Subcutaneous adipose tissue (tissue), 4 donors: Measurements from ENCODE around the gene ZNF460. TPM values are rescaled to one million over a fixed set of nuclear protein-coding genes. Genes with fewer than 3 reads are reported as not detected.

Experiments used
- CTCF ChIP-seq: fragments of 450-650 bp; IDR thresholded peaks from one replicate; pipeline ENCODE4 v1.5.1; 2016; ENCODE audit warnings: low read depth, mild to moderate bottlenecking, control low read depth, antibody characterized with exemption, moderate library complexity
- total RNA-seq, 4 donors: library from RNA; depleted of rRNA; stranded (reverse); fragments of >200 nt; gene quantifications; one replicate each; pipeline ENCODE4 v1.1.0, GENCODE V29; 2016

The ZNF460 gene
- total RNA-seq, 4 donors from 2014 or later = 49.1 to 71.7 (median 61.1) TPM

GRCh38 chr19:57321116-57321515 lies 40.8 kb downstream of the ZNF460 start:
- no peak for TF ChIP-seq CTCF

- TF ChIP-seq CTCF = no peak
Observed at GRCh38 chr19:57321751-57322150, 41.5 kb downstream of the ZNF460 start.

- no peak for TF ChIP-seq CTCF
Observed at GRCh38 chr19:57324992-57325391, 44.7 kb downstream of the ZNF460 start.

GRCh38 chr19:57327993-57328392 lies 47.7 kb downstream of the ZNF460 start:
- no peak for TF ChIP-seq CTCF

- TF ChIP-seq CTCF = no peak
Observed at GRCh38 chr19:57334191-57334590, 53.9 kb downstream of the ZNF460 start.

- TF ChIP-seq CTCF = no peak
Observed at GRCh38 chr19:57338877-57339276, 58.6 kb downstream of the ZNF460 start.

DNA sequence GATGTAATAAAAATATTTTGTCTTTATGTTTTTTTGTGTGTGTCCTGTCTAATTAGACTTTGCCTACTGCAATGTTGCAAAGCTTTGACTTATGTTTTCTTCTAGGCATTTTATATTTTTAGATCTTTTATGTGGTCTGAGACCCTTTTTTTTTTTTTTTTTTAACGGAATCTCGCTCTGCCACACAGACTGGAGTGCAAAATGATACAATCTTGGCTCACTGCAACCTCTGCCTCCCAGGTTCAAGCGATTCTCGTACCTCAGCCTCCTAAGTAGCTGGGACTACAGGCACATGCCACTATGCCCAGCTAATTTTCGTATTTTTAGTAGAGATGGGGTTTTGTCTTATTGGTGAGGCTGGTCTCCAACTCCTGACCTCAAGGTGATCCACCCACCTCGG lies 62.3 kb downstream of the ZNF460 start:
- no peak for TF ChIP-seq CTCF

Other genes starting within 250 kb of the ZNF460 start
- not detected for gene USP29, start 160.5 kb upstream of the ZNF460 start, total RNA-seq
- gene ZIM3, start 135.3 kb upstream of the ZNF460 start, total RNA-seq = not detected
- gene DUXA, start 113.0 kb upstream of the ZNF460 start, total RNA-seq = not detected
- 10 to 100 TPM; 14.5 to 50.4 (median 26.3) TPM for gene ZNF264, start 89.0 kb upstream of the ZNF460 start, total RNA-seq
- 1 to 10 TPM in 2 of 4 donors, under 1 TPM in 2; 0.33 to 2.1 (median 0.81) TPM for gene AURKC, start 49.5 kb upstream of the ZNF460 start, total RNA-seq
- 10 to 100 TPM; 14.6 to 22.6 (median 17.3) TPM for gene ZNF805, start 39.9 kb upstream of the ZNF460 start, total RNA-seq
- gene ZNF543, start 40.0 kb downstream of the ZNF460 start, total RNA-seq = 1 to 10 TPM; 3.8 to 8.3 (median 7.1) TPM
- gene ZNF304, start 70.8 kb downstream of the ZNF460 start, total RNA-seq = 1 to 10 TPM; 6.1 to 9.7 (median 7.0) TPM
- gene TRAPPC2B, start 83.1 kb downstream of the ZNF460 start, total RNA-seq = 10 to 100 TPM in 3 of 4 donors, 1 to 10 TPM in 1; 9.4 to 24.3 (median 22.4) TPM
- gene ZNF547, start 83.1 kb downstream of the ZNF460 start, total RNA-seq = 1 to 10 TPM; 1.1 to 4.8 (median 2.5) TPM
- 10 to 100 TPM; 16.6 to 37.4 (median 17.3) TPM for gene ZNF548, start 109.4 kb downstream of the ZNF460 start, total RNA-seq
- gene ZNF17, start 130.7 kb downstream of the ZNF460 start, total RNA-seq = 10 to 100 TPM in 3 of 4 donors, 1 to 10 TPM in 1; 8.0 to 14.1 (median 12.4) TPM
- gene ZNF749, start 154.8 kb downstream of the ZNF460 start, total RNA-seq = 1 to 10 TPM; 2.9 to 5.1 (median 3.8) TPM
- 1 to 10 TPM in 1 of 4 donors, under 1 TPM in 3; 0.22 to 1.1 (median 0.72) TPM for gene VN1R1, start 176.7 kb downstream of the ZNF460 start, total RNA-seq
- 10 to 100 TPM in 3 of 4 donors, 1 to 10 TPM in 1; 6.2 to 18.6 (median 11.5) TPM for gene ZNF772, start 197.1 kb downstream of the ZNF460 start, total RNA-seq
- 10 to 100 TPM in 1 of 4 donors, 1 to 10 TPM in 3; 7.7 to 13.4 (median 9.5) TPM for gene ZNF419, start 207.3 kb downstream of the ZNF460 start, total RNA-seq
- gene ZNF773, start 219.5 kb downstream of the ZNF460 start, total RNA-seq = 10 to 100 TPM in 3 of 4 donors, 1 to 10 TPM in 1; 6.5 to 16.5 (median 14.3) TPM
- 1 to 10 TPM; 4.1 to 4.8 (median 4.5) TPM for gene ZNF549, start 246.9 kb downstream of the ZNF460 start, total RNA-seq